GM12878 (cell line): ENCODE measurements around the gene BANP. TPM values are rescaled to one million over a fixed set of nuclear protein-coding genes. Genes with fewer than 3 reads are reported as not detected.

ENCODE experiments used
- ATAC-seq: fragments of 200-7000 bp; cut with Tn5 transposase; 3 replicates; pipeline ENCODE4 v1.9.1; 2020; ENCODE audit warnings: mild to moderate bottlenecking, moderate library complexity
- BruUV-seq: library from RNA; stranded (reverse); fragments of 400-500 nt; replicated peaks from 2 replicates; lab custom pipeline; 2021; lab: Mats Ljungman, UMichigan
- CTCF ChIA-PET: fragments of 300-600 bp; sonication (Branson Sonifier 250); formaldehyde crosslinking; extraction: SDS; loops from one replicate; lab custom pipeline; 2021; ENCODE audit warnings: inconsistent platforms; lab: Yijun Ruan, JAX
- POLR2A ChIA-PET: fragments of 350-600 bp; formaldehyde crosslinking; extraction: SDS; loops from one replicate; lab custom pipeline; 2021; ENCODE audit warnings: inconsistent platforms; lab: Charles Lee
- RAD21 ChIA-PET: fragments of 300-600 bp; sonication (Branson Sonifier 250); formaldehyde crosslinking; loops from one replicate; lab custom pipeline; 2023; ENCODE audit warnings: antibody characterized with exemption; ENCODE audit not compliant: unreplicated experiment; lab: Charles Lee
- SMC1A ChIA-PET: fragments of 300-600 bp; sonication (Branson Sonifier 250); formaldehyde crosslinking; loops from one replicate; lab custom pipeline; 2023; ENCODE audit not compliant: unreplicated experiment, uncharacterized antibody; lab: Charles Lee
- DNase-seq: peaks from one replicate; pipeline ENCODE4 v3.0.0-alpha.2; 2011; ENCODE audit warnings: low read depth, low spot score
- FAIRE-seq: peaks from 3 replicates; lab custom pipeline; 2011; peaks lifted over from hg19 to GRCh38; lab: Jason Lieb, UNC
- H2AFZ ChIP-seq: 2 replicates; pipeline ENCODE4 v1.6.0; 2011; ENCODE audit warnings: low read depth, low read length, control low read depth; ENCODE audit not compliant: control insufficient read depth
- H3K27ac ChIP-seq: 2 replicates; pipeline ENCODE4 v1.5.1; 2011; ENCODE audit warnings: control low read depth; ENCODE audit not compliant: control insufficient read depth, insufficient read depth
- H3K27me3 ChIP-seq, 2 experiments: replicated peaks in 1 of 2; 2 replicates each; pipeline versions ENCODE4 v1.6.0 to v1.6.1; 2011; ENCODE audit warnings: low read length in 1 of 2; ENCODE audit not compliant: control insufficient read depth in 2 of 2, insufficient read depth in 2 of 2
- H3K36me3 ChIP-seq, 2 experiments: 2 replicates each; pipeline ENCODE4 v1.5.1; 2011; ENCODE audit warnings: low read length in 1 of 2; ENCODE audit not compliant: control insufficient read depth in 2 of 2, insufficient read depth in 2 of 2
- H3K4me1 ChIP-seq: 2 replicates; pipeline ENCODE4 v1.6.1; 2011; ENCODE audit warnings: mild to moderate bottlenecking, low read length, moderate library complexity, mixed read lengths; ENCODE audit not compliant: control insufficient read depth, insufficient read depth
- H3K4me2 ChIP-seq: 2 replicates; pipeline ENCODE4 v1.6.0; 2011; ENCODE audit warnings: control low read depth; ENCODE audit not compliant: control insufficient read depth, insufficient read depth
- H3K4me3 ChIP-seq: fragments of 200-600 bp; sonication (generic); 2 replicates; pipeline ENCODE4 v1.5.1; 2016
- H3K79me2 ChIP-seq: 2 replicates; pipeline ENCODE4 v1.6.0; 2011; ENCODE audit warnings: low read length; ENCODE audit not compliant: control insufficient read depth, insufficient read depth
- H3K9ac ChIP-seq: 2 replicates; pipeline ENCODE4 v1.8.0; 2011; ENCODE audit warnings: low read length, control low read depth, mixed read lengths; ENCODE audit not compliant: control insufficient read depth, insufficient read depth
- H3K9me3 ChIP-seq: replicated peaks from 3 replicates; pipeline ENCODE4 v1.5.1; 2011; ENCODE audit warnings: mild to moderate bottlenecking, low read length; ENCODE audit not compliant: control insufficient read depth, insufficient read depth
- H4K20me1 ChIP-seq: 2 replicates; pipeline ENCODE4 v1.6.0; 2011; ENCODE audit not compliant: control insufficient read depth, insufficient read depth
- BHLHE40 ChIP-seq, 2 experiments: fragments of 450-650 bp in 1 of 2; IDR thresholded peaks; 2 replicates each; pipeline ENCODE4 v1.6.1; 2011 to 2017; ENCODE audit warnings: low read depth in 2 of 2, borderline replicate concordance in 1 of 2, improper control_type of control experiment in 1 of 2, low read length in 1 of 2, mild to moderate bottlenecking in 1 of 2
- CHD1 ChIP-seq: IDR thresholded peaks from 2 replicates; pipeline ENCODE4 v1.6.1; 2012; ENCODE audit warnings: low read depth, low read length, improper control_type of control experiment
- CREM ChIP-seq: IDR thresholded peaks from 2 replicates; pipeline ENCODE4 v1.6.1; 2014; ENCODE audit warnings: antibody characterized with exemption, low read depth
- HCFC1 ChIP-seq: fragments of 150-350 bp; IDR thresholded peaks from 2 replicates; pipeline ENCODE4 v1.6.1; 2014; ENCODE audit warnings: low read length
- IKZF2 ChIP-seq, 2 experiments: fragments of 450-650 bp; IDR thresholded peaks; 2 replicates each; pipeline ENCODE4 v1.6.1; 2017; ENCODE audit warnings: mild to moderate bottlenecking in 2 of 2, moderate library complexity in 2 of 2
- NFYB ChIP-seq: IDR thresholded peaks from 2 replicates; pipeline ENCODE4 v1.6.1; 2011; ENCODE audit warnings: low read depth, mild to moderate bottlenecking, low read length, improper control_type of control experiment, moderate library complexity; ENCODE audit not compliant: insufficient read depth
- NR2C2 ChIP-seq: IDR thresholded peaks from 2 replicates; pipeline ENCODE4 v1.6.1; 2011; ENCODE audit warnings: borderline replicate concordance, low read depth; ENCODE audit not compliant: control insufficient read depth, insufficient read length
- PAX5 ChIP-seq: IDR thresholded peaks from 2 replicates; pipeline ENCODE4 v1.6.1; 2011; ENCODE audit warnings: low read depth, low read length, borderline replicate concordance
- RBBP5 ChIP-seq: fragments of 200-600 bp; sonication (generic); conservative IDR thresholded peaks from 2 replicates; pipeline ENCODE4 v1.6.1; 2016
- SMC3 ChIP-seq: IDR thresholded peaks from 2 replicates; pipeline ENCODE4 v1.6.1; 2011; ENCODE audit warnings: low read length, improper control_type of control experiment, borderline replicate concordance
- SRF ChIP-seq, 2 experiments: IDR thresholded peaks; 2 replicates each; pipeline ENCODE4 v1.6.1; 2011; ENCODE audit warnings: low read depth in 2 of 2, low read length in 2 of 2, mild to moderate bottlenecking in 1 of 2, moderate library complexity in 1 of 2
- STAT3 ChIP-seq: IDR thresholded peaks from 2 replicates; pipeline ENCODE4 v1.6.1; 2011; ENCODE audit warnings: low read depth, low read length, improper control_type of control experiment
- SUPT20H ChIP-seq: IDR thresholded peaks from 2 replicates; pipeline ENCODE4 v1.6.1; 2011; ENCODE audit warnings: low read depth, mild to moderate bottlenecking, low read length, moderate library complexity, borderline replicate concordance; ENCODE audit not compliant: control insufficient read depth
- TCF12 ChIP-seq: IDR thresholded peaks from 2 replicates; pipeline ENCODE4 v1.6.1; 2011; ENCODE audit warnings: low read depth, mild to moderate bottlenecking, low read length
- TCF7 ChIP-seq: IDR thresholded peaks from 2 replicates; pipeline ENCODE4 v1.6.1; 2014; ENCODE audit warnings: antibody characterized with exemption, borderline replicate concordance
- ZNF24 ChIP-seq: fragments of 450-650 bp; IDR thresholded peaks from 2 replicates; pipeline ENCODE4 v1.6.1; 2017; ENCODE audit warnings: antibody characterized with exemption, mild to moderate bottlenecking
- WGBS: methylation state at CpG from one replicate; pipeline ENCODE4 v1.1.6; 2016; ENCODE audit warnings: low lambda C conversion rate; ENCODE audit not compliant: insufficient replicate concordance, insufficient coverage; ENCODE audit errors: missing lambda C conversion rate; 5-methylcytosine and 5-hydroxymethylcytosine counted together
- in situ Hi-C: fragments of 300-500 bp; cut with MboI; formaldehyde crosslinking; loops from 9 replicates; pipeline ENCODE4 v1.14.3; 2018; ENCODE audit warnings: mixed read lengths
- intact Hi-C: fragments of 100-400 bp; cut with micrococcal nuclease; formaldehyde crosslinking; loops from one replicate; pipeline ENCODE4 v1.14.2; 2022; ENCODE audit not compliant: unreplicated experiment
- polyA plus RNA-seq, 11 experiments: library from polyadenylated mRNA; depleted of rRNA in 4 of 11; unstranded in 6 of 11; stranded (reverse) in 5 of 11; fragments of >200 nt; fragmentation: Nextera tagmentation in 4 of 11; fragmentation: Illumina TruSeq in 1 of 11; extraction: Ambion mirVana in 4 of 11; extraction: Trizol in 1 of 11; gene quantifications; 1 replicate in 1 of 11; 2 replicates in 10 of 11; pipeline versions ENCODE4 v1.2.1 to v1.2.3, GENCODE V29; 2011 to 2016; ENCODE audit warnings: inconsistent platforms in 2 of 11, missing spikeins in 2 of 11, low read depth in 1 of 11
- total RNA-seq, 4 experiments: library from RNA; depleted of rRNA in 3 of 4; stranded (reverse); fragments of >200 nt in 3 of 4; fragmentation: Illumina TruSeq in 1 of 4; extraction: Trizol in 1 of 4; gene quantifications; 2 replicates each; pipeline versions ENCODE4 v1.2.1 to v1.2.3, GENCODE V29; 2013 to 2021
- TF ChIP-seq, protein P1 (sequence below): fragments of 450-650 bp; IDR thresholded peaks from 2 replicates; pipeline ENCODE4 v1.6.1; 2018; ENCODE audit warnings: mild to moderate bottlenecking, low read depth, moderate library complexity; ENCODE audit not compliant: partially characterized antibody

BANP gene
- total and polyA plus RNA-seq, 10 of the 15 experiments (the other 5 are each of a cell fraction or from before 2014, with no cell fraction given) = 3.9 to 21.9 (median 12.2) TPM

DNA sequence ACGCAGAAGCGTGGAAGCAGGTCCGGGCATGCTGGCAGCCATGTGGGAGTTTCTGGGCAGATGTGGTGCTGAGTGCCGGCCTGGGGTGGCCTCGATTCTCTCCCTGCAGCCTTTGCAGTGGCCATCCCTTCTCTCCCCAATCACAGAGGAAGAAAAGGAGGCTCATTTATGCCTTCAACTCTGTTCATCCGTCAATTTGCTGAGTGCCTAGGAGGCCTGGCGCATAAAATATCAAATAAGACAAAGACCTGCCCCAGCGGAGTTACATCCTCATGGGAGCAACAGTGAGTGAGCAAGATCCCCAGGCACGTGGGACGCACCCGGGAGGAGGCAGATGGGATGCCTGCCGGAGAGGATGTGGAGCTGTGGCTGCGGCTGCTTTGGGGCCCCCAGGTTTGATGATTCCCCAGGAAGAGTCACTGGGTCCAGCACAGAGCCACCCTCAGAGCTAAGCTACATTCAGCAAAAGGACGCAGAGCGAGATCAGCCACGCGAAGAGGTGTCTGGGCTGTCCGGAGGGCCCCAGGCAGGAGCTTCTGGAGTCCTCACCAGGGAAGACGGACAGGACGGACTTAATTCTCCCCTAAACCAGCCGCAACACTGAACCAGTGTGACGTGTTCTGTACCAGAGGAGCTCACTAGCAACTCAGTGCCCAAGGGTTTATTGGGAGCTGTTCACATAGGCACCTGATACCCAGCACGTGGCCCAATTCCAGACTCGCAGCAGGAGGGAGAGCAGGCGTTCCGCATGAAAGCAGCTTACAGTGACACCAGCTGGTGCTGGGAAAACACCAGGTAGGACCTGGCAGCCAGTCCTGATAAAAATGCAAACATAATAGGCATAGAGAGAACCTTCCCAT lies 26.2 kb upstream of the BANP start (continued):
- TF ChIP-seq CREM (no peak), CHD1 (no peak)

DNA sequence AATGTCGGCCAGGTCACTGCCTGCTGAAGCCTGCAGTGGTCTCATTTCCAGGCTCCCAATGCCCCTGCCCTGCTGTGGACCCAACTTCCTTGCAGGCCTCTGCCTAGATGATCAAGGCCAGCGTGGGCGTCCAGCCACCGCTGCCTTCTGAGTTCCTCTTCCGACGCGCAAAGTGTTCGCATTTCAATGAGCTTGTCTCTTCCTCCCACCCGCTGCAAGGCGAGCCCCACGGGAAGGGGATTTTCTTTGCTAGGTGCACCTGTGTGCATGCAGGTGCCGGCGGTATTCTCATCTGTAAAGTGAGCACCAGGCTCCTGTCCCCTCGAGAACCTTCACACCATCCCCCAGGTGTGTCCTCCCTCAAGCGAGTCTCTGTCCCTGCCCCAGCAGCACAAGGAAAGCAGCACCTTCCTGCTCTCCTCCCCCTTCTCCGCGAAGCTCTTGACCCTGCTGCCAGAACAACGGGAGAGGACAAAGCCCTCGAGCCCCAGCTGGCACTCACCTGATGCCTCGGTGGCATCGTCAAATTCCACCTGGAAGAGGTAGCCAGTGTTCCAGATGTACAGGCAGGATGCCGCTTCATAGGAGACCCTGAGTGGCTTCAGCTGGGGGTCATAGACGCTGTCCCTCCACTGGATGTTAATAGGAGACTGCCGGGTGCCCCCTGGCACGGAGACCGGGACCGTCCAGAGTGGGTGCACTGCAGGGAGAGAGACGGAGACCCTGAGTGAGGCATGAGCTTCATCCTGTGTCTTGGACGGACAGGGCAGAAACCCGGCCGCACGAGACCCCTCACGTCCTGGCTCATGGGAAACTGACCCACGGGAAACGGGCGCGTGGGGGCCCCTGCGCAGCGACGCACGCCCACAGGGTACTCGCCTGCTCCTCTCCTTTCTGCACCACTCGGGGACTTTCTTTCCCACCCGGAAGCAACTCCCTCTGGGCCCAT lies 24.7 kb upstream of the BANP start:
- Histone ChIP-seq H3K27ac (no peak overlapping the region), H4K20me1 (no peaks in the 10 kb centered on the region), H3K9me3 (no peaks in the 10 kb centered on the region), H3K4me3 (no peak overlapping the region), H3K4me1 (peaks cover 33% of the 10 kb centered on the region), H3K9ac (no peak overlapping the region), H3K27me3 (peaks cover 0 to 1% of the 10 kb centered on the region in 2 experiments; a peak in 1 of 4 replicates), H3K79me2 (no peaks in the 10 kb centered on the region), H2AFZ (0 out of 2 replicates have a peak overlapping the region, but pooled peaks have one; percentile 33), H3K4me2 (peak overlapping the region; percentile 64; the same call in 1 of the 2 replicates), H3K36me3 (no peaks in the 10 kb centered on the region)
- ChIA-PET SMC1A (no interaction called here), POLR2A (interaction anchor here (0.6 to 2.4 kb wide), 4 partner anchors 22 to 420 kb away, joined by 3 to 6 read pairs (median 4); no protein-coding TSS in a partner anchor), CTCF (interaction anchor here (0.6 to 2.7 kb wide), 4 partner anchors 17 to 592 kb away, joined by 3 to 17 read pairs (median 4); no protein-coding TSS in a partner anchor), RAD21 (interaction anchor here (0.8 to 1.1 kb wide), 5 partner anchors 24 to 148 kb away, joined by 3 to 9 read pairs (median 3); partner anchors contain the start of gene BANP)
- no TSS peak for BruUV-seq
- intact Hi-C loops = no loop called here
- peak; percentile 53 for ATAC-seq
- DNase-seq = no peak
- in situ Hi-C loops = no loop called here
- WGBS = 37% methylated on average over 35 of the region's 44 CpGs
- peak; percentile 64 for FAIRE-seq
- TF ChIP-seq BHLHE40 (IDR thresholded peaks at IDR 0.05; ENCODE audit: borderline replicate concordance in 1 of 2, low read depth in 2 of 2, low read length in 1 of 2) (peak in 1 of 2 experiments; percentile 28; a peak in 1 of 4 replicates), NFYB (no peak), PAX5 (no peak), HCFC1 (no peak), SUPT20H (no peak), RBBP5 (no peak), ZNF24 (no peak), SRF (IDR thresholded peaks at IDR 0.05; ENCODE audit: low read depth in 2 of 2, low read length in 2 of 2) (no peak), IKZF2 (IDR thresholded peaks at IDR 0.05) (no peak; a peak in 1 of 4 replicates), STAT3 (no peak), SMC3 (no peak), NR2C2 (no peak), TCF7 (no peak), TCF12 (peak; percentile 76)
- TF ChIP-seq, protein P1, sequence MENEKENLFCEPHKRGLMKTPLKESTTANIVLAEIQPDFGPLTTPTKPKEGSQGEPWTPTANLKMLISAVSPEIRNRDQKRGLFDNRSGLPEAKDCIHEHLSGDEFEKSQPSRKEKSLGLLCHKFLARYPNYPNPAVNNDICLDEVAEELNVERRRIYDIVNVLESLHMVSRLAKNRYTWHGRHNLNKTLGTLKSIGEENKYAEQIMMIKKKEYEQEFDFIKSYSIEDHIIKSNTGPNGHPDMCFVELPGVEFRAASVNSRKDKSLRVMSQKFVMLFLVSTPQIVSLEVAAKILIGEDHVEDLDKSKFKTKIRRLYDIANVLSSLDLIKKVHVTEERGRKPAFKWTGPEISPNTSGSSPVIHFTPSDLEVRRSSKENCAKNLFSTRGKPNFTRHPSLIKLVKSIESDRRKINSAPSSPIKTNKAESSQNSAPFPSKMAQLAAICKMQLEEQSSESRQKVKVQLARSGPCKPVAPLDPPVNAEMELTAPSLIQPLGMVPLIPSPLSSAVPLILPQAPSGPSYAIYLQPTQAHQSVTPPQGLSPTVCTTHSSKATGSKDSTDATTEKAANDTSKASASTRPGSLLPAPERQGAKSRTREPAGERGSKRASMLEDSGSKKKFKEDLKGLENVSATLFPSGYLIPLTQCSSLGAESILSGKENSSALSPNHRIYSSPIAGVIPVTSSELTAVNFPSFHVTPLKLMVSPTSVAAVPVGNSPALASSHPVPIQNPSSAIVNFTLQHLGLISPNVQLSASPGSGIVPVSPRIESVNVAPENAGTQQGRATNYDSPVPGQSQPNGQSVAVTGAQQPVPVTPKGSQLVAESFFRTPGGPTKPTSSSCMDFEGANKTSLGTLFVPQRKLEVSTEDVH = no peak
